Natural killer cell (primary cell): Measurements from ENCODE around the gene SLC17A9. TPM values are rescaled to one million over a fixed set of nuclear protein-coding genes. Genes with fewer than 3 reads are reported as not detected.

ENCODE experiments used
- ATAC-seq, 3 donors: fragments of 150-1000 bp in 2 of 3; fragments of 200-7000 bp in 1 of 3; cut with Tn5 transposase; 1 replicate in 1 of 3; 2 replicates in 2 of 3; pipeline ENCODE4 v1.10.0; 2021; ENCODE audit warnings: mild to moderate bottlenecking in 2 of 3, moderate library complexity in 2 of 3
- DNase-seq, 2 donors: peaks; one replicate each; pipeline versions ENCODE4 v3.0.0 to v3.0.0-alpha.2; 2013 to 2021; ENCODE audit warnings: mixed read lengths in 1 of 2
- H3K27ac ChIP-seq: one replicate; pipeline ENCODE4 v1.5.1; 2013; ENCODE audit warnings: mild to moderate bottlenecking, low read length
- H3K27me3 ChIP-seq: one replicate; pipeline ENCODE4 v1.6.1; 2013; ENCODE audit warnings: low read length; ENCODE audit not compliant: control insufficient read depth, insufficient read depth
- H3K36me3 ChIP-seq: one replicate; pipeline ENCODE4 v1.6.1; 2013; ENCODE audit warnings: low read length; ENCODE audit not compliant: control insufficient read depth, insufficient read depth
- H3K4me1 ChIP-seq: one replicate; pipeline ENCODE4 v1.6.1; 2013; ENCODE audit warnings: low read length; ENCODE audit not compliant: control insufficient read depth, insufficient read depth
- H3K4me3 ChIP-seq: one replicate; pipeline ENCODE4 v1.5.1; 2013; ENCODE audit warnings: low read length
- H3K9me3 ChIP-seq: one replicate; pipeline ENCODE4 v1.6.1; 2013; ENCODE audit warnings: low read length; ENCODE audit not compliant: control insufficient read depth, insufficient read depth
- H3K27ac Mint-ChIP-seq, 2 donors: one replicate each; pipeline ENCODE4 v1.8.0; 2022; ENCODE audit warnings: mild to moderate bottlenecking in 2 of 2, mixed read lengths in 2 of 2, moderate library complexity in 1 of 2
- H3K27me3 Mint-ChIP-seq, 2 donors: one replicate each; pipeline ENCODE4 v1.8.0; 2022; ENCODE audit warnings: low read depth in 2 of 2, mixed read lengths in 2 of 2
- H3K36me3 Mint-ChIP-seq: one replicate; pipeline ENCODE4 v1.8.0; 2022; ENCODE audit warnings: mixed read lengths
- H3K4me1 Mint-ChIP-seq, 2 donors: one replicate each; pipeline ENCODE4 v1.8.0; 2022; ENCODE audit warnings: mixed read lengths in 2 of 2
- H3K4me3 Mint-ChIP-seq: one replicate; pipeline ENCODE4 v1.8.0; 2022; ENCODE audit warnings: mild to moderate bottlenecking, moderate library complexity, mixed read lengths
- H3K9me3 Mint-ChIP-seq, 2 donors: one replicate each; pipeline ENCODE4 v1.8.0; 2022; ENCODE audit warnings: mixed read lengths in 2 of 2
- WGBS: methylation state at CpG from one replicate; pipeline ENCODE4 v1.1.7; 2013; ENCODE audit warnings: missing lambda C conversion rate; ENCODE audit not compliant: insufficient coverage; 5-methylcytosine and 5-hydroxymethylcytosine counted together
- intact Hi-C: fragments of 100-400 bp; cut with micrococcal nuclease; formaldehyde crosslinking; loops from one replicate; pipeline ENCODE4 v1.14.2; 2022
- total RNA-seq, 4 donors: library from RNA; stranded (reverse); fragments of 120-200 nt in 1 of 4; gene quantifications; one replicate each; pipeline versions ENCODE4 v1.2.3 to v1.2.4, GENCODE V29; 2013 to 2022
- TF ChIP-seq, protein P1 (sequence below): fragments of 200-600 bp; IDR thresholded peaks from one replicate; pipeline ENCODE4 v1.8.0; 2022; ENCODE audit warnings: antibody characterized with exemption

The SLC17A9 gene
- total RNA-seq, 3 donors from 2014 or later (not counting 1 experiment from before 2014, with no cell fraction given) = 22.3 to 24.0 (median 23.8) TPM

DNA sequence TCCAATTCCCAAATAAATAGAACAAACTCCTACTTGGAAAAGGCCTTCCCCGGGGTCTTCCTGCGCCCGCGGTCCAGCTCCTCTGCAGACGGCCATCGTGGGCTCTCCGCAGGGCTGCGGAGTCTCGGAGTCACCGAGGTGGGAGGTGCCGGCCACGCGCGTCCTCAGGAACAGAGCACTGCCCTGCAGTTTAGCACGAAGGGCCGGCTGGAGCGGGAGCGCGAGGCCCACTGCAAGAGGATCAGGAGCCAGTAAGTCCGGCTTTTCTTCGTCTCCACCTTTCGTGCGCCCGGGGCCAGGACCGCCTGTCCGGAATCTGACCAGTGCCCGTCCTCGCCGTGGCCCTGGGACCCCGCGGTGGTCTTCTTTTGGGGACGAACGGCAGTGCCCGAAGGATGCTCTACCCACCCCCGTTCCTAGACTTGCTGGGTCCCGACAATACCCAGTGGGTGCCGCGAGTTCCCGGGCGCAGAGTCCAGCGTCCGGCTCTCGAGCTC is 52.9 kb downstream of the SLC17A9 start:
- Histone ChIP-seq H3K36me3 (no peaks in the 10 kb centered on the region), H3K4me3 (no peak overlapping the region), H3K27ac (no peak overlapping the region), H3K9me3 (no peaks in the 10 kb centered on the region), H3K27me3 (peaks cover 60% of the 10 kb centered on the region), H3K4me1 (peaks cover 45% of the 10 kb centered on the region)
- no peaks in the 10 kb centered on the region for H3K9me3 Mint-ChIP-seq
- intact Hi-C loops = no loop called here
- no peak overlapping the region for H3K27ac Mint-ChIP-seq
- H3K4me1 Mint-ChIP-seq = peaks cover 10 to 26% of the 10 kb centered on the region in 2 donors
- peaks cover 42 to 47% of the 10 kb centered on the region in 2 donors for H3K27me3 Mint-ChIP-seq
- H3K4me3 Mint-ChIP-seq = peak overlapping the region; percentile 6
- DNase-seq (no peak), ATAC-seq (no peak)
- WGBS = 11% methylated on average over 43 of the region's 43 CpGs
- no peaks in the 10 kb centered on the region for H3K36me3 Mint-ChIP-seq
- TF ChIP-seq, protein P1, sequence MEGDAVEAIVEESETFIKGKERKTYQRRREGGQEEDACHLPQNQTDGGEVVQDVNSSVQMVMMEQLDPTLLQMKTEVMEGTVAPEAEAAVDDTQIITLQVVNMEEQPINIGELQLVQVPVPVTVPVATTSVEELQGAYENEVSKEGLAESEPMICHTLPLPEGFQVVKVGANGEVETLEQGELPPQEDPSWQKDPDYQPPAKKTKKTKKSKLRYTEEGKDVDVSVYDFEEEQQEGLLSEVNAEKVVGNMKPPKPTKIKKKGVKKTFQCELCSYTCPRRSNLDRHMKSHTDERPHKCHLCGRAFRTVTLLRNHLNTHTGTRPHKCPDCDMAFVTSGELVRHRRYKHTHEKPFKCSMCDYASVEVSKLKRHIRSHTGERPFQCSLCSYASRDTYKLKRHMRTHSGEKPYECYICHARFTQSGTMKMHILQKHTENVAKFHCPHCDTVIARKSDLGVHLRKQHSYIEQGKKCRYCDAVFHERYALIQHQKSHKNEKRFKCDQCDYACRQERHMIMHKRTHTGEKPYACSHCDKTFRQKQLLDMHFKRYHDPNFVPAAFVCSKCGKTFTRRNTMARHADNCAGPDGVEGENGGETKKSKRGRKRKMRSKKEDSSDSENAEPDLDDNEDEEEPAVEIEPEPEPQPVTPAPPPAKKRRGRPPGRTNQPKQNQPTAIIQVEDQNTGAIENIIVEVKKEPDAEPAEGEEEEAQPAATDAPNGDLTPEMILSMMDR = no peak

DNA sequence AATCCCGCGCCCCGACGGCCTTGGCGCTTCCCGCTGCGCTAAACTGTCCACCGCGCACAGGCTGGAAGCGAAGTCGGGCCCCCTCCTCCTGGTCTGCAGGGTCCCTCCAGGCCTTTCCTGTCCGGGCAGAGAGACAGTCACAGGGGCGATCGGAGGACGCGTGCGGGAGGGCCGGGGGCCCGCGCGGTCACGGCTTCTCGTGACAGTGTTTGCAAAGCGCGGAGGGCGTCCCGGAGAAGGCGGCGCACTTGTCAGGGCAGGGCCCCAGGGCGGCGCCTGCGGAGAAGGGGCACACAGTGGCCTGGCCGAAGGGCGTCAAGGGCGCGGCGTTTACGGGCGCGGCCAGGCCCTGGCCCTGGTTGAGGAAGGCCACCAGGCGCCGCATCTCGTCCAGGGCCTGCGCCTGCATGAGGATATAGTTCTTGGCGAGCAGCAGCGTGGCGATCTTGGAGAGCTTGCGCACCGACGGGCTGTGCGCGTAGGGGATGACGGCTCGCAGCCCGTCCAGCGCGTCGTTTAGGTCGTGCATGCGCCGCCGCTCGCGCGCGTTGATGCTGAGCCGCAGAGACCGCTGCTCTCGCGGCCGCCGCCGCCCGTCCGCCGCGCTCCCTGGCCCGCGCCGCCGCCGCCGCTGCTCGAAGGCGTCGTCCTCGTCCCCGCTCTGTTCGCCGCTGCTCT is 53.5 kb downstream of the SLC17A9 start:
- peaks cover 60% of the 10 kb centered on the region for H3K27me3 ChIP-seq
- H3K36me3 Mint-ChIP-seq = no peaks in the 10 kb centered on the region
- no peak overlapping the region for H3K4me3 ChIP-seq
- ATAC-seq = no peak
- TF ChIP-seq, protein P1 = no peak
- peaks cover 11 to 29% of the 10 kb centered on the region in 2 donors for H3K4me1 Mint-ChIP-seq
- H3K27ac ChIP-seq = no peak overlapping the region
- H3K4me1 ChIP-seq = peaks cover 48% of the 10 kb centered on the region
- intact Hi-C loops = no loop called here
- H3K4me3 Mint-ChIP-seq = peak overlapping the region; percentile 45
- H3K27ac Mint-ChIP-seq = no peak overlapping the region
- WGBS = 7% methylated on average over 90 of the region's 90 CpGs
- DNase-seq = no peak
- no peaks in the 10 kb centered on the region for H3K9me3 ChIP-seq
- peaks cover 42 to 48% of the 10 kb centered on the region in 2 donors for H3K27me3 Mint-ChIP-seq
- H3K9me3 Mint-ChIP-seq = no peaks in the 10 kb centered on the region
- no peaks in the 10 kb centered on the region for H3K36me3 ChIP-seq

- TF ChIP-seq, protein P1 = no peak
- 1% methylated on average over 110 of the region's 110 CpGs for WGBS
- DNase-seq (peak in 1 of 2 donors; percentile 48), ATAC-seq (peak in 1 of 3 donors; percentile 10)
- H3K36me3 ChIP-seq = no peaks in the 10 kb centered on the region
- H3K4me1 ChIP-seq = peaks cover 48% of the 10 kb centered on the region
- Mint-ChIP-seq H3K27me3 (peaks cover 40 to 42% of the 10 kb centered on the region in 2 donors), H3K36me3 (no peaks in the 10 kb centered on the region), H3K9me3 (no peaks in the 10 kb centered on the region), H3K4me1 (peaks cover 11 to 29% of the 10 kb centered on the region in 2 donors), H3K4me3 (peak within 1 kb of the TSS; percentile 45), H3K27ac (no peak within 1 kb of the TSS)
- H3K27ac ChIP-seq = no peak within 1 kb of the TSS
- H3K4me3 ChIP-seq = no peak within 1 kb of the TSS
- intact Hi-C loops = no loop called here
- no peaks in the 10 kb centered on the region for H3K9me3 ChIP-seq
- peaks cover 60% of the 10 kb centered on the region for H3K27me3 ChIP-seq
Measured at GRCh38 chr20:63006540-63007359, 54.2 kb downstream of the SLC17A9 start, which contains the start of gene BHLHE23. BHLHE23 (minus strand) TSS chr20:63006964; CDS start chr20:63006774, 190 bp downstream.
